GM19023 (cell line): ENCODE results near the gene NEDD9.

Source experiments
- ATAC-seq: cut with Tn5 transposase; IDR thresholded peaks from one replicate; pipeline ENCODE4 v1.9.1; 2021; ENCODE audit warnings: mild to moderate bottlenecking, moderate library complexity; ENCODE audit not compliant: unreplicated experiment

The NEDD9 gene

DNA sequence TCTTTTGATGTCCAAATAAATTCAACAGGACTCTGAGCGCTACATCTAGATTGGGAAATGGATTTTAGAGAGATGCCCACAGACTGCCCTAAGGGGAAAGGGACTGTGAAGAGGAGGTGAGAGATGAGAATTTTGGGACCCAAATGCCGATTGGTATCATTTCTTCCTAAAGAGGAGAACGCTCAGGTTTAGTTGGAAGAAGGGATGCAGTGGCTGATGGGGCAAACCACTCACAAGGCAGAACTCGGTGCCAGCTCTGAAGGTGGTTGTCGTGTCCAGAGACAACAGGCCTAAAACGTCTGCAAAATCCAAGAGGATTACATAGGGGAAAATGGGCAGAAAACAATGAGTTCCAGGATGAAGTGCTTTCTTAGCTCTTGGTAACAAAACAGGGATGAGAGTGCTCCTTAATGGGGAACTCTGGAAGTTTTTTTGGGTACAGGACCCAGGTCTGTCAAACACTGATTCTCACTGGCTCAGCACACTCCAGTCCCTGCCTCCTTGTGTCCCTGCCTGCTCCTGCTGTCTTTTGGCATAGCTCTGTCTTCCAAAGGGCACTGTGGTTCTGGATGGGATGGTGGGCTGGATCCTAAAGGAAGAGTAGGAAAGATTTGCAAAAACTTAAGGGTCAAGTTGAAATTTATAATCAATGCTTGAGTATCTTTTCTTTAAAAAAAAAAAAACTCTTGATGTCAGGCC is 29.0 kb downstream of the NEDD9 start:
- ATAC-seq, result no peak

- no peak for ATAC-seq
Observed at GRCh38 chr6:11202513-11203305, 29.8 kb downstream of the NEDD9 start.

DNA sequence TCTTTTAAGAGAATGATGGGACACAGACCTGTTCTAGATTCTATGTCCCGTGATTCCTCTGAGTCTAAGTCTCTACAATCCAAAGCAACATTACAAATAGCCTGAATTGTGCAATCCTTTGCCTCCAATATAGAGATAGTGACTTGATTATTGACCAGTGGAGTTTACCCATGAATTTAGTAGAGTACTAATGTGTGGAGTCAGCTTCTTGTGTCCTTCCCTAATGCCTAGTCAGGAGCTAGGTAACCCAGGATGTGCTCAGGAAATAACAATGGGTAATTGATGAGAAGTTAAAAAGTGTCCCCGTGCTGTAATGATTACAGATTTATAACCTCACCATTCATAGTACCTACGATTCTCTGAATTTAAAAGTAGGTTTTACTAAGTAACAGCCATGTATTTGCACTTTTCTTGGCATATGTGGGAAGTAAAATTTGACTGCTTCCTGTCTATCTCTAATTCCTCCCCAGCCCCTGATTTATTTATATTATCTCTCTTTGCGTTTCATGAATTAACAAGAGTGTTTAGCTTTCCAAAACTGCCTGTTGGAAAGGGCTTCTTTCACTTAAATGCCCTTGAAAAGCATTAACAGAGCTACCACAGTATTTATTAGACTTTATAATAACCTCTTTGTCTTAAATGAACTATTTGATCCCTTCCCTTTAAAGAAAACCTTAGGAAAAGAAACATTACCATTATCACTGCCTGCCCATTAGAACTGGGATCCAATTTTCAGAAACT is 30.5 kb downstream of the NEDD9 start:
- ATAC-seq, result no peak

- no peak for ATAC-seq
Observed at GRCh38 chr6:11201015-11201414, 31.5 kb downstream of the NEDD9 start.

- no peak for ATAC-seq
Observed at GRCh38 chr6:11200356-11200755, 32.1 kb downstream of the NEDD9 start.

- ATAC-seq, result no peak
Observed at GRCh38 chr6:11198663-11199603, 33.5 kb downstream of the NEDD9 start.

GRCh38 chr6:11197850-11198249 is 34.6 kb downstream of the NEDD9 start:
- no peak for ATAC-seq

GRCh38 chr6:11197175-11197536 is 35.3 kb downstream of the NEDD9 start:
- no peak for ATAC-seq

GRCh38 chr6:11196511-11197174 is 35.8 kb downstream of the NEDD9 start:
- no peak for ATAC-seq

DNA sequence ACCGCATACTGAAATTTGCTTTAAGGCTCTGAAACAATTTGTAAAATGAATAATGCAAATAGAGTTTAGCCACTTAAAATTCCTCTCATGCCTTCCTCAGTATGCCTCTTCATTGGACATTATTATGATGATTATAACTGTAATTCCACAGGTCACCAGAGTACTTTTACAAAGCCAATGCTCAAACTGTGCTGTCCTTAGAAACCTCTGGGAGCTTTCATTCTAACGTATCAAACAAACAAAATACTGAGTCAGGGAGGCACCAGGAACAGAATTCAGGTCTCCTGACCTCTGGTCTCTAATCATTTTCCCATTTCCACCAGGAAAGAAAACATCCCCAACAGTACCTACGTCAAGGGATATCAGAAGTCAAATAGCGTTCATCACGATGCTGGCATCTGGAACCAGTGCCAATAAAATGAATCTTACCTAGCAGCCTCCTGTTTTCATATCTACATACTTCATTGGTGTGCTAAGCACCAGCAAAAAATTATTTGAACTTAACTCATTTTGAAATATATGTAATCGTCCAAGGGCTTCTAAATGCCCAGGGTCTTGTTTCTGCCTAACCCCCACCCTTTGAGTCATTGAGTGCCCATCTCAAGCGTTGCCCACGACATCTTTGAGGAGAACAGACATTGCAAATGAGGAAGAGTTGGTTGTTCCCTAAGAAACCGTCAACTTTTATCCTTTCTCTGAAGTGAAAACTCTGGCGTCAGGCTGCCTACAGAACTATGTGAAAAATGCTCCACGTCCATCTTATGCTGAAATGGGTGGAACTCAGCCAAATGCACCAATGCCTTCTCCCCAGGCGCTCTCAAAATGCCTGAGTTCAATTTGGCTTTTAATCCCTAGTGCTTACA is 37.9 kb downstream of the NEDD9 start:
- ATAC-seq, result no peak

- ATAC-seq, result no peak
Observed at GRCh38 chr6:11193434-11193833, 39.0 kb downstream of the NEDD9 start.

DNA sequence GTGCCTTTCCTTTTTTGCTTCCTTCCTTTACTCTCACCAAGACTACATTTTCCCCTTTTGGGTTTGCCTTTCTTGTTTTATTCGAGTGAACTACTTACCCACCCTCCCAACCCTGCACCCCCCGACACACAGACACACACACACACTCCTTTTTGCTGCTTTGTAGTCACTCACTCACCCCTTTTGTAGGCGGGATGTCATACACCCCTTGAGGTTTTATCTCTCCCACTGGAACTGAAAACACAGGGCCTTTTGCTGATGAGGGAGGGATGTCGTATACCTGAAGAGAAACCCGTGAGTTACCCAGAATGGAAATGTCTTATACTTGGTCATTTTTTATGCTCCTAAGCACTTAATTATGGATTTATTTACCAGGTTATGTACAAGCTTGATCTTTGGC is 40.3 kb downstream of the NEDD9 start:
- no peak for ATAC-seq

- ATAC-seq, result no peak
Observed at GRCh38 chr6:11190625-11191245, 41.7 kb downstream of the NEDD9 start.

DNA sequence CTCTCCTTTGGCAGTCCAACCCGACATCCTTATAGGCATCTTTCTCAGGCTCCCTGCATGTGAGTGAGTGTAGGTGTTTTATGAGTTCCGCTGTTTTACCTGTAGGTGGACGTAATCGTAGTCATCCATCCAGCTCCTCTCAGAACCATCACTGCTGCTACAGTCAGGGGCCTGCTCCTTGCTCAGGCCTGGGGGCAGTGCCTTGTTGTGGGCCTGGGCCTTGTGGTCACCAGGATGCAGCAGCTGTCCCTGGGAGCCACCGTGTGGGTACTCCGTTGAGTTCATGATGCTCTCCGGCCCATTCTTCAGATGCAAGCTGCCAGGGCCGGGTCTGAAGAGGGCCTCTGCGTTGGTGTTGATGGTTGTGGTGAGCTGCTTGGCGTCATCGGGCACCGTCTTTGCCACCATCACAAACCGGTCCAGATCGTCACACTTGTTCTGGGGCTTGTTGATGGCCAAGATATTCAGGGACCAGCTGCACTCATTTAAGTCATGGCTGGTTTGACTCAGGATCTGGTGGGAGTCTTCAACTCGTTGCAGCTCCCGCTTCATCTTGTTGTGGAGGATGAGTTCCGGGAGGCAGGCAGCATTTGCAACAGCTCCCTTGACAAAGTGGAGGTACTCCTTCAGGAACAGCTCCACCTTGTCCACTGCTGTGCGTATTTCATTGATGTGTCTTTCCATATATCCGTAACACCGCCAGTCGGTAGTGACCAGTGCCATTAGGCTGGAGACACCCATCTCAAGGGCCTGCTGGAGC is 42.4 kb downstream of the NEDD9 start:
- ATAC-seq, result no peak

DNA sequence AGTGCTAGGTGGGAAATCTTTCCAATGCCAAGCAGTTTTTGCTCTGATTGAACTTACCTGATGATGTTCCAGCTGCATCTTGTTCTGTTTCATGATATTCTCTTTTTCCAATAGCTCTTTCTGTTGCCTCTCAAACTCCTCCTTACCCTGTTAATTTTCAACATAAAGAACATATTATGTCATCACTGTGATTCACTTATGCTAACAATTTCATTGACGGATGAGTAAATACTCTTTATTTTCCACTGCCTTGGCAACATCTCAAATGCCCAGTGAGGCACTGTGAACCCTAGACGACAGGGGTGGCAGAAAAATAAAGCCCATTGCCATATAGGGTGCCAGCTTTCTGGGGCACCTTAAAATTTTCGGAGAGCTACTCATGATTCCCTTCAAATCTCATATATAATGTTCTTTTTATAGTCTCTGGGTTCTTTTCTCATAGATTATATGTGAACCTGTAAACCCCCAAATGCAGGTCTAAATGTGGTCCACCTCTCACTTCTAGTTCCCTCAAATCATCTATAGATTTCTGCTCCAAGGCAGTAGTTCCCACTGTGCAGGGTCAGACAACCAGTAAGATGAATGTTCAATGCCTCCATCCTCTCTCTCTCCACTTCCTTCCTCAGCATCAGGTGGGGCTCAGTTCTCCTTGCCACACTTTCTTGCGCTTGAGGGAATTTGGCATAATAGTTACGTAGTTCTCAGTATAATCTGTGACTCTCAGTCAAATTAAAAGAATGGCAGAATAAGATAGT is 44.1 kb downstream of the NEDD9 start:
- no peak for ATAC-seq

- no peak for ATAC-seq
Observed at GRCh38 chr6:11187301-11187700, 45.2 kb downstream of the NEDD9 start.

- ATAC-seq, result no peak
Observed at GRCh38 chr6:11185204-11185842, 47.1 kb downstream of the NEDD9 start.
